Measurements from ENCODE around the gene CCDC50. TPM values are rescaled to one million over a fixed set of nuclear protein-coding genes. Genes with fewer than 3 reads are reported as not detected.

Gene CCDC50
- total and polyA plus RNA-seq, 7 donors: 15.4 to 41.5 (median 27.6) TPM

GRCh38 chr3:191372122-191372521 lies 42.9 kb downstream of the CCDC50 start:
- no peaks in the 10 kb centered on the region for H3K27me3 ChIP-seq (ENCODE audit: insufficient read depth in 3 of 3, low read length in 2 of 3)
- no peak overlapping the region for H3K27ac ChIP-seq
- H3K4me3 ChIP-seq: no peak overlapping the region
- TF ChIP-seq, protein P1, sequence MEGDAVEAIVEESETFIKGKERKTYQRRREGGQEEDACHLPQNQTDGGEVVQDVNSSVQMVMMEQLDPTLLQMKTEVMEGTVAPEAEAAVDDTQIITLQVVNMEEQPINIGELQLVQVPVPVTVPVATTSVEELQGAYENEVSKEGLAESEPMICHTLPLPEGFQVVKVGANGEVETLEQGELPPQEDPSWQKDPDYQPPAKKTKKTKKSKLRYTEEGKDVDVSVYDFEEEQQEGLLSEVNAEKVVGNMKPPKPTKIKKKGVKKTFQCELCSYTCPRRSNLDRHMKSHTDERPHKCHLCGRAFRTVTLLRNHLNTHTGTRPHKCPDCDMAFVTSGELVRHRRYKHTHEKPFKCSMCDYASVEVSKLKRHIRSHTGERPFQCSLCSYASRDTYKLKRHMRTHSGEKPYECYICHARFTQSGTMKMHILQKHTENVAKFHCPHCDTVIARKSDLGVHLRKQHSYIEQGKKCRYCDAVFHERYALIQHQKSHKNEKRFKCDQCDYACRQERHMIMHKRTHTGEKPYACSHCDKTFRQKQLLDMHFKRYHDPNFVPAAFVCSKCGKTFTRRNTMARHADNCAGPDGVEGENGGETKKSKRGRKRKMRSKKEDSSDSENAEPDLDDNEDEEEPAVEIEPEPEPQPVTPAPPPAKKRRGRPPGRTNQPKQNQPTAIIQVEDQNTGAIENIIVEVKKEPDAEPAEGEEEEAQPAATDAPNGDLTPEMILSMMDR (IDR thresholded peaks at IDR 0.05): no peak
- 89 to 92% (median 91%) methylated on average over 2 of the region's 2 CpGs for WGBS, 3 donors
- peaks cover 11% of the 10 kb centered on the region for H3K4me1 ChIP-seq
- DNase-seq (no peak), ATAC-seq (no peak)
- H3K36me3 ChIP-seq (ENCODE audit: insufficient read depth in 1 of 2, low read depth in 1 of 2): peaks cover 0 to 38% of the 10 kb centered on the region in 2 donors
- H3K9me3 ChIP-seq: no peaks in the 10 kb centered on the region
- intact Hi-C loops (cut with DNase I): no loop called here

- 70 to 90% (median 79%) methylated on average over 4 of the region's 4 CpGs for WGBS, 3 donors
- H3K27ac ChIP-seq: no peak overlapping the region
- DNase-seq (no peak), ATAC-seq (no peak)
- H3K4me3 ChIP-seq: no peak overlapping the region
- intact Hi-C loops (cut with DNase I): no loop called here
- H3K27me3 ChIP-seq (ENCODE audit: insufficient read depth in 3 of 3, low read length in 2 of 3): no peaks in the 10 kb centered on the region
- H3K36me3 ChIP-seq (ENCODE audit: insufficient read depth in 1 of 2, low read depth in 1 of 2): peaks cover 0 to 32% of the 10 kb centered on the region in 2 donors
- H3K9me3 ChIP-seq: no peaks in the 10 kb centered on the region
- peaks cover 23% of the 10 kb centered on the region for H3K4me1 ChIP-seq
- TF ChIP-seq, protein P1 (IDR thresholded peaks at IDR 0.05): no peak
These were observed 44.1 kb downstream of the CCDC50 start for GRCh38 chr3:191373327-191373726.

DNA sequence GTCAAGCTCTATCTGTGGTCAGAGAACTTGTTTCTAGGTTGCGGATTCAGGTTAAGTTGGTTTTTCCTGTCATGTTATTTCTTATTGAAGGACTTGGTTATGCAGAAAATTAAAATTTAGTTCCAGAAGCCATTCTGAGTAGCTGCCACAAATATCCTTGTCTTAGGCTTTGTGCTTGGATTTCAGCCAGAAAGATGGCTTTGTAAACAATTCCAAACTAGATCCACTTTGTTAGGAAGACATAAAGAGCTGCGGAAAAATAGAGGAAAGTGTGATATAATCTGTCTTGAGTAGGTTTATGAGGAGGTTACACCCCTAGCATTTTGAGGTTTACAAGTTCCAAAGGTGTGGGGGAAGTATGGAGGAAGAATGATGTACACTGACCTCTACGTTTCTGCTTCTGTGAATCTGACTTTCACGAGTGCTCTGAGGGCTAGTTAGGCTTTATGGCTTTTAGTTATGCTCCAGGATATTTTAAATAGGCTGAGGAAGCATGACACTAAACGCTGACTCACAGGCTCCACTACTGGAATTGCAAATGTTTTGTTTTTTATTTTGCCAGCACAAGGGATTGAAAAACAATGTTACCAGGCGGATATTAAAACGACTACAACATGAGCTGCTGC lies 47.4 kb downstream of the CCDC50 start:
- H3K9me3 ChIP-seq: no peaks in the 10 kb centered on the region
- intact Hi-C loops (cut with DNase I): no loop called here
- H3K27me3 ChIP-seq (ENCODE audit: insufficient read depth in 3 of 3, low read length in 2 of 3): no peaks in the 10 kb centered on the region
- peak overlapping the region; percentile 55 for H3K27ac ChIP-seq
- DNase-seq (no peak), ATAC-seq (peak; percentile 56 to 88 (median 72))
- 28 to 30% (median 29%) methylated on average over 7 of the region's 7 CpGs for WGBS, 3 donors
- peaks cover 34% of the 10 kb centered on the region for H3K4me1 ChIP-seq
- H3K4me3 ChIP-seq: peak overlapping the region; percentile 17
- TF ChIP-seq, protein P1 (IDR thresholded peaks at IDR 0.05): no peak
- H3K36me3 ChIP-seq (ENCODE audit: insufficient read depth in 1 of 2, low read depth in 1 of 2): peaks cover 5 to 26% of the 10 kb centered on the region in 2 donors

DNA sequence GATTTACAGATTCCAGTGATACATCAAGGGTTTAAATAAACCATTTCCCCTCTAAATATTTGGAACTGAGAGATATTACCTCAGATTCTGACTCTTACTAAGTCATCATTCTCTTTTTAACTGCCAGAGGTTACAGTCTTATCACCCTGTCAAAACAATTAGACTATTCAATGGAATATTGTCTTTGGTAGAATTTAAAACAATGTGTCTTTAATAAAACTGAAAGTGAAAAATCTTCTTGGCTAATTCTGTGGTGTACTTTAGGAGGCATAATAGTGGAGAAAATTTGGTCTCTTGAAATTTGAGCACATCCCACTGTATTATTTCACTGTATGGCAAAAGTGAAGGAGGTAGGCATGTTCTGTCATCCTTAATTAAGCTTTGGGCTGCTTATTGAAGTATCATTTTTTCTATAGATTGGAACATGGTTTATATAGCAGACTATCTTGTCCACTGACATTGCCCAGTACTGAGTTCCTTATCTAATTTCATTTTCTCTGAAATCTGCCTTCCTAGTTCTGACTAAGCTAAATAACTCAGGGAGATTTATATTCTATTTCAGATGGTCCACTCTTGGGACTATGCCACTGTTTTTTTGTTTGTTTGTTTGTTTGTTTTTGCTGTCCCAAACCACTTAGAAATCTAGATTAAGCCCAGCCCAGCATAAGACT lies 49.1 kb downstream of the CCDC50 start:
- Histone ChIP-seq H3K27me3 (ENCODE audit: insufficient read depth in 3 of 3, low read length in 2 of 3) (no peaks in the 10 kb centered on the region), H3K4me1 (peaks cover 34% of the 10 kb centered on the region), H3K27ac (peak overlapping the region; percentile 4), H3K9me3 (no peaks in the 10 kb centered on the region), H3K36me3 (ENCODE audit: insufficient read depth in 1 of 2, low read depth in 1 of 2) (peaks cover 6 to 38% of the 10 kb centered on the region in 2 donors), H3K4me3 (no peak overlapping the region)
- DNase-seq (no peak), ATAC-seq (peak in 2 of 4 donors; percentile 19 to 37)
- intact Hi-C loops (cut with DNase I): no loop called here
- TF ChIP-seq, protein P1 (IDR thresholded peaks at IDR 0.05): no peak

Measured in psoas muscle (tissue), 8 donors.